HepG2 (cell line): Measurements from ENCODE around the gene DLG5. TPM values are rescaled to one million over a fixed set of nuclear protein-coding genes. Genes with fewer than 3 reads are reported as not detected.

Source experiments
- ATAC-seq: fragments of 200-7000 bp; cut with Tn5 transposase; 3 replicates; pipeline ENCODE4 v1.9.1; 2020; ENCODE audit warnings: mild to moderate bottlenecking, moderate library complexity
- BruUV-seq: library from RNA; stranded (reverse); fragments of 400-500 nt; replicated peaks from 2 replicates; lab custom pipeline; 2021; lab: Mats Ljungman, UMichigan
- CTCF ChIA-PET: fragments of 300-600 bp; formaldehyde crosslinking; extraction: SDS; loops from one replicate; lab custom pipeline; 2021; ENCODE audit warnings: low total read pairs, inconsistent platforms, low intra/inter-chr PET ratio; lab: Yijun Ruan, JAX
- POLR2A ChIA-PET: fragments of 350-600 bp; sonication (Branson Sonifier 250); formaldehyde crosslinking; loops from one replicate; lab custom pipeline; 2020; ENCODE audit warnings: antibody characterized with exemption, inconsistent platforms; lab: Yijun Ruan, JAX
- DNase-seq: peaks from one replicate; pipeline ENCODE4 v3.0.0-alpha.2; 2015; ENCODE audit warnings: low spot score
- FAIRE-seq: peaks from 3 replicates; lab custom pipeline; 2011; peaks lifted over from hg19 to GRCh38; lab: Jason Lieb, UNC
- H2AFZ ChIP-seq: one replicate; pipeline ENCODE4 v1.6.1; 2011; ENCODE audit warnings: low read length, inconsistent platforms
- H3K27ac ChIP-seq: fragments of 300-600 bp; 3 replicates; pipeline ENCODE4 v1.8.0; 2011; ENCODE audit warnings: mixed run types, mild to moderate bottlenecking, mixed read lengths, low read length, inconsistent platforms; ENCODE audit not compliant: insufficient read depth; ENCODE audit errors: extremely low read length
- H3K27me3 ChIP-seq, 2 experiments: fragments of 200-600 bp in 1 of 2; 2 replicates in 1 of 2; 3 replicates in 1 of 2; pipeline versions ENCODE4 v1.6.0 to v1.8.0; 2011; ENCODE audit warnings: low read length in 2 of 2, mild to moderate bottlenecking in 2 of 2, moderate library complexity in 2 of 2, inconsistent platforms in 1 of 2; ENCODE audit not compliant: insufficient read depth in 2 of 2, control insufficient read depth in 1 of 2
- H3K36me3 ChIP-seq, 2 experiments: fragments of 200-600 bp in 1 of 2; replicated peaks in 1 of 2; 2 replicates in 1 of 2; 3 replicates in 1 of 2; pipeline versions ENCODE4 v1.5.1 to v1.8.0; 2011; ENCODE audit warnings: low read length in 2 of 2, inconsistent platforms in 1 of 2; ENCODE audit not compliant: insufficient read depth in 2 of 2, control insufficient read depth in 1 of 2
- H3K4me1 ChIP-seq: 2 replicates; pipeline ENCODE4 v1.5.1; 2012; ENCODE audit warnings: low read length, inconsistent platforms; ENCODE audit not compliant: insufficient read depth
- H3K4me2 ChIP-seq: 2 replicates; pipeline ENCODE4 v1.6.0; 2011; ENCODE audit warnings: low read depth, low read length, inconsistent platforms
- H3K4me3 ChIP-seq, 3 experiments: fragments of 200-600 bp in 1 of 3; sonication (generic), shearing (Covaris generic) in 1 of 3; replicated peaks in 1 of 3; 2 replicates each; pipeline ENCODE4 v1.5.1; 2011 to 2016; ENCODE audit warnings: low read length in 3 of 3, inconsistent platforms in 2 of 3, low read depth in 2 of 3, mild to moderate bottlenecking in 2 of 3, control low read depth in 1 of 3, mixed read lengths in 1 of 3; ENCODE audit not compliant: insufficient read depth in 1 of 3
- H3K79me2 ChIP-seq: one replicate; pipeline ENCODE4 v1.6.1; 2011; ENCODE audit warnings: low read length, inconsistent platforms; ENCODE audit not compliant: insufficient read depth
- H3K9ac ChIP-seq: 2 replicates; pipeline ENCODE4 v1.6.0; 2011; ENCODE audit warnings: mild to moderate bottlenecking, low read depth, low read length, inconsistent platforms; ENCODE audit not compliant: insufficient read depth
- H3K9me3 ChIP-seq: 2 replicates; pipeline ENCODE4 v1.5.1; 2012; ENCODE audit warnings: mild to moderate bottlenecking, low read length
- H4K20me1 ChIP-seq: 2 replicates; pipeline ENCODE4 v1.6.0; 2011; ENCODE audit warnings: inconsistent platforms, mild to moderate bottlenecking, low read length, moderate library complexity; ENCODE audit not compliant: insufficient read depth
- BRF2 ChIP-seq: sonication (generic); formaldehyde crosslinking; IDR thresholded peaks from 2 replicates; pipeline ENCODE4 v1.8.1; 2022; ENCODE audit warnings: mild to moderate bottlenecking, missing genetic modification reagents
- HNRNPH1 ChIP-seq: fragments of 200-400 bp; formaldehyde crosslinking; optimal IDR thresholded peaks from 2 replicates; pipeline ENCODE3; 2017; ENCODE audit warnings: mild to moderate bottlenecking, low read depth, low read length
- NBN ChIP-seq: fragments of 450-650 bp; conservative IDR thresholded peaks from 2 replicates; pipeline ENCODE4 v1.6.1; 2017
- SATB2 ChIP-seq: sonication (generic); formaldehyde crosslinking; IDR thresholded peaks from 2 replicates; pipeline ENCODE4 v1.5.0; 2020; ENCODE audit warnings: missing genetic modification reagents
- SMYD3 ChIP-seq: sonication (generic); formaldehyde crosslinking; IDR thresholded peaks from 2 replicates; pipeline ENCODE4 v1.8.1; 2023; ENCODE audit warnings: mild to moderate bottlenecking, missing genetic modification reagents
- ZFP90 ChIP-seq: sonication (generic); formaldehyde crosslinking; IDR thresholded peaks from 2 replicates; pipeline ENCODE4 v1.8.0; 2022; ENCODE audit warnings: missing genetic modification reagents, mild to moderate bottlenecking, inconsistent platforms, borderline replicate concordance
- ZNF335 ChIP-seq: sonication (generic); formaldehyde crosslinking; IDR thresholded peaks from 2 replicates; pipeline ENCODE4 v1.4.0; 2020; ENCODE audit warnings: missing genetic modification reagents
- ZNF382 ChIP-seq: sonication (generic); formaldehyde crosslinking; IDR thresholded peaks from 2 replicates; pipeline ENCODE4 v1.5.0; 2020; ENCODE audit warnings: missing genetic modification reagents, mild to moderate bottlenecking, borderline replicate concordance
- ZNF777 ChIP-seq: sonication (generic); formaldehyde crosslinking; IDR thresholded peaks from 2 replicates; pipeline ENCODE4 v1.4.0; 2020; ENCODE audit warnings: missing genetic modification reagents
- WGBS: methylation state at CpG from one replicate; pipeline ENCODE4 v1.1.6; 2017; ENCODE audit warnings: low lambda C conversion rate; 5-methylcytosine and 5-hydroxymethylcytosine counted together
- in situ Hi-C: cut with HindIII; loops from 2 replicates; pipeline ENCODE4 v1.10.0; 2017; ENCODE audit warnings: low pct_unique_long_range_greater_than_20kb; ENCODE audit not compliant: extremely low pct_ligation_motif_present
- intact Hi-C: fragments of 100-400 bp; cut with micrococcal nuclease; formaldehyde crosslinking; loops from one replicate; pipeline ENCODE4 v1.10.0; 2022; ENCODE audit not compliant: unreplicated experiment
- polyA plus RNA-seq, 8 experiments: library from polyadenylated mRNA; depleted of rRNA in 3 of 8; stranded (reverse) in 7 of 8; unstranded in 1 of 8; fragments of >200 nt; fragmentation: Illumina TruSeq in 4 of 8; extraction: Trizol in 4 of 8; gene quantifications; 2 replicates each; pipeline versions ENCODE4 v1.2.1 to v1.2.3, GENCODE V29; 2011 to 2016; ENCODE audit warnings: low read depth in 4 of 8, missing spikeins in 1 of 8, mixed read lengths in 1 of 8; ENCODE audit not compliant: insufficient read depth in 1 of 8
- total RNA-seq, 5 experiments: library from RNA; depleted of rRNA; stranded (reverse); fragments of >200 nt; fragmentation: Illumina TruSeq; extraction: Trizol; gene quantifications; 2 replicates each; pipeline ENCODE4 v1.2.3, GENCODE V29; 2016; ENCODE audit warnings: low read depth in 1 of 5
- TF ChIP-seq, protein P1 (sequence below): sonication (generic); formaldehyde crosslinking; IDR thresholded peaks from 2 replicates; pipeline ENCODE4 v1.5.0; 2020; ENCODE audit warnings: missing genetic modification reagents
- TF ChIP-seq, protein P2 (sequence below): fragments of 450-650 bp; IDR thresholded peaks from 2 replicates; pipeline ENCODE4 v1.6.1; 2016
- TF ChIP-seq, protein P3 (sequence below): sonication (generic); formaldehyde crosslinking; IDR thresholded peaks from 2 replicates; pipeline ENCODE4 v1.4.0; 2020; ENCODE audit warnings: low read depth, missing genetic modification reagents
- TF ChIP-seq, protein P4 (sequence below): sonication (generic); formaldehyde crosslinking; IDR thresholded peaks from 2 replicates; pipeline ENCODE4 v1.8.0; 2022; ENCODE audit warnings: missing genetic modification reagents, mild to moderate bottlenecking, moderate library complexity, borderline replicate concordance

Gene DLG5
- total and polyA plus RNA-seq, 2 of the 13 experiments (the other 11 are each of a cell fraction or from before 2014, with no cell fraction given), result 15.5 to 18.2 TPM

DNA sequence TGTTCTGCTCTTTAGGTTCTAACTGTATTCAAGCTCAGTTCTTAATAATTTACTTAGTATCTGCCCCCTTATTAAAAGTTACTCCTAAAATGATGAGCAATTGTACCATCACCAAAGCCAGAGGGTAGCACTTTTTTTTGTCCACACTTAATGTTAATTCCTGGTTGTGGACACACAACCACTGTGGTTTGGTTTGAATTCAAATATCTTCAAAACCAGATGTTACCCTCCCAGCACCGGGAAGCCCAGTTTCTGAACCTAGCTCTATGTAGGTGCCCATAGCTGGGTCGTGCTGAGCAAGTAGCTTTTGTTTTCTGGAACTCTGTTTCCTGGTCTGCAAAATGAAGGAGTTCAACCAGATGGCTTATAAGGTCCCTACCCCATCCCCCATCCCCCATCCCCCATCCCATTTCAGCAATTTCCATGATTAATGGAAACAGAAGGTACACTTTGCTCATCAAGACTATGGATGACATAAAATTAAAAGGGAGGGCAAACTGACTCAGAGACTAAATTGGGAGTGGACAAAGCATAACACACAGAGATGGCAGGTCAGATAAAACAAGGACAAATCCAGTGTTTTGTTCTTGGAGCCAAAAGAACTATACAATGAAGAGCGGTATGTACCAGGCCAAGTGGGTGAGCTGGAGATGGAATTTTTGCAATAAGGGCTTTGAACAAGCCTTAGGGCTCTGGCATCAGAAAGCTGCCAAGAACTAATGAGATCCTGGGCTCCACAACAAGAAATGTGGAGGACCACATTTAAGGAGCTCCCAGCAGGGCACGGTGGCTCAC is 56.7 kb downstream of the DLG5 start:
- ATAC-seq (no peak), FAIRE-seq (no peak), DNase-seq (no peak)
- TF ChIP-seq, protein P1, sequence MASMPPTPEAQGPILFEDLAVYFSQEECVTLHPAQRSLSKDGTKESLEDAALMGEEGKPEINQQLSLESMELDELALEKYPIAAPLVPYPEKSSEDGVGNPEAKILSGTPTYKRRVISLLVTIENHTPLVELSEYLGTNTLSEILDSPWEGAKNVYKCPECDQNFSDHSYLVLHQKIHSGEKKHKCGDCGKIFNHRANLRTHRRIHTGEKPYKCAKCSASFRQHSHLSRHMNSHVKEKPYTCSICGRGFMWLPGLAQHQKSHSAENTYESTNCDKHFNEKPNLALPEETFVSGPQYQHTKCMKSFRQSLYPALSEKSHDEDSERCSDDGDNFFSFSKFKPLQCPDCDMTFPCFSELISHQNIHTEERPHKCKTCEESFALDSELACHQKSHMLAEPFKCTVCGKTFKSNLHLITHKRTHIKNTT (CRISPR knock-in tag), result no peak
- TF ChIP-seq ZNF335 (CRISPR knock-in tag) (no peak), HNRNPH1 (no peak), NBN (no peak), BRF2 (CRISPR knock-in tag) (no peak), ZFP90 (CRISPR knock-in tag) (no peak), ZNF777 (CRISPR knock-in tag) (no peak), SATB2 (CRISPR knock-in tag) (no peak), ZNF382 (CRISPR knock-in tag) (no peak), SMYD3 (CRISPR knock-in tag) (no peak)
- TF ChIP-seq, protein P2, sequence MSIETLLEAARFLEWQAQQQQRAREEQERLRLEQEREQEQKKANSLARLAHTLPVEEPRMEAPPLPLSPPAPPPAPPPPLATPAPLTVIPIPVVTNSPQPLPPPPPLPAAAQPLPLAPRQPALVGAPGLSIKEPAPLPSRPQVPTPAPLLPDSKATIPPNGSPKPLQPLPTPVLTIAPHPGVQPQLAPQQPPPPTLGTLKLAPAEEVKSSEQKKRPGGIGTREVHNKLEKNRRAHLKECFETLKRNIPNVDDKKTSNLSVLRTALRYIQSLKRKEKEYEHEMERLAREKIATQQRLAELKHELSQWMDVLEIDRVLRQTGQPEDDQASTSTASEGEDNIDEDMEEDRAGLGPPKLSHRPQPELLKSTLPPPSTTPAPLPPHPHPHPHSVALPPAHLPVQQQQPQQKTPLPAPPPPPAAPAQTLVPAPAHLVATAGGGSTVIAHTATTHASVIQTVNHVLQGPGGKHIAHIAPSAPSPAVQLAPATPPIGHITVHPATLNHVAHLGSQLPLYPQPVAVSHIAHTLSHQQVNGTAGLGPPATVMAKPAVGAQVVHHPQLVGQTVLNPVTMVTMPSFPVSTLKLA, result no peak
- TF ChIP-seq, protein P3, sequence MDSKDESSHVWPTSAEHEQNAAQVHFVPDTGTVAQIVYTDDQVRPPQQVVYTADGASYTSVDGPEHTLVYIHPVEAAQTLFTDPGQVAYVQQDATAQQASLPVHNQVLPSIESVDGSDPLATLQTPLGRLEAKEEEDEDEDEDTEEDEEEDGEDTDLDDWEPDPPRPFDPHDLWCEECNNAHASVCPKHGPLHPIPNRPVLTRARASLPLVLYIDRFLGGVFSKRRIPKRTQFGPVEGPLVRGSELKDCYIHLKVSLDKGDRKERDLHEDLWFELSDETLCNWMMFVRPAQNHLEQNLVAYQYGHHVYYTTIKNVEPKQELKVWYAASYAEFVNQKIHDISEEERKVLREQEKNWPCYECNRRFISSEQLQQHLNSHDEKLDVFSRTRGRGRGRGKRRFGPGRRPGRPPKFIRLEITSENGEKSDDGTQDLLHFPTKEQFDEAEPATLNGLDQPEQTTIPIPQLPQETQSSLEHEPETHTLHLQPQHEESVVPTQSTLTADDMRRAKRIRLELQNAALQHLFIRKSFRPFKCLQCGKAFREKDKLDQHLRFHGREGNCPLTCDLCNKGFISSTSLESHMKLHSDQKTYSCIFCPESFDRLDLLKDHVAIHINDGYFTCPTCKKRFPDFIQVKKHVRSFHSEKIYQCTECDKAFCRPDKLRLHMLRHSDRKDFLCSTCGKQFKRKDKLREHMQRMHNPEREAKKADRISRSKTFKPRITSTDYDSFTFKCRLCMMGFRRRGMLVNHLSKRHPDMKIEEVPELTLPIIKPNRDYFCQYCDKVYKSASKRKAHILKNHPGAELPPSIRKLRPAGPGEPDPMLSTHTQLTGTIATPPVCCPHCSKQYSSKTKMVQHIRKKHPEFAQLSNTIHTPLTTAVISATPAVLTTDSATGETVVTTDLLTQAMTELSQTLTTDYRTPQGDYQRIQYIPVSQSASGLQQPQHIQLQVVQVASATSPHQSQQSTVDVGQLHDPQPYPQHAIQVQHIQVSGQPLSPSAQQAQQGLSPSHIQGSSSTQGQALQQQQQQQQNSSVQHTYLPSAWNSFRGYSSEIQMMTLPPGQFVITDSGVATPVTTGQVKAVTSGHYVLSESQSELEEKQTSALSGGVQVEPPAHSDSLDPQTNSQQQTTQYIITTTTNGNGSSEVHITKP (CRISPR knock-in tag), result no peak
- TF ChIP-seq, protein P4, sequence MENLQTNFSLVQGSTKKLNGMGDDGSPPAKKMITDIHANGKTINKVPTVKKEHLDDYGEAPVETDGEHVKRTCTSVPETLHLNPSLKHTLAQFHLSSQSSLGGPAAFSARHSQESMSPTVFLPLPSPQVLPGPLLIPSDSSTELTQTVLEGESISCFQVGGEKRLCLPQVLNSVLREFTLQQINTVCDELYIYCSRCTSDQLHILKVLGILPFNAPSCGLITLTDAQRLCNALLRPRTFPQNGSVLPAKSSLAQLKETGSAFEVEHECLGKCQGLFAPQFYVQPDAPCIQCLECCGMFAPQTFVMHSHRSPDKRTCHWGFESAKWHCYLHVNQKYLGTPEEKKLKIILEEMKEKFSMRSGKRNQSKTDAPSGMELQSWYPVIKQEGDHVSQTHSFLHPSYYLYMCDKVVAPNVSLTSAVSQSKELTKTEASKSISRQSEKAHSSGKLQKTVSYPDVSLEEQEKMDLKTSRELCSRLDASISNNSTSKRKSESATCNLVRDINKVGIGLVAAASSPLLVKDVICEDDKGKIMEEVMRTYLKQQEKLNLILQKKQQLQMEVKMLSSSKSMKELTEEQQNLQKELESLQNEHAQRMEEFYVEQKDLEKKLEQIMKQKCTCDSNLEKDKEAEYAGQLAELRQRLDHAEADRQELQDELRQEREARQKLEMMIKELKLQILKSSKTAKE (CRISPR knock-in tag), result no peak
- Histone ChIP-seq H2AFZ (no peak overlapping the region), H3K9ac (no peak overlapping the region), H3K36me3 (peaks cover 13 to 32% of the 10 kb centered on the region in 2 experiments; a peak in 4 of 5 replicates), H3K4me3 (no peak overlapping the region), H3K4me2 (no peak overlapping the region), H3K9me3 (no peaks in the 10 kb centered on the region), H3K79me2 (peaks cover 2% of the 10 kb centered on the region), H3K27me3 (no peaks in the 10 kb centered on the region), H3K4me1 (peaks cover 46% of the 10 kb centered on the region), H3K27ac (no peak overlapping the region), H4K20me1 (no peaks in the 10 kb centered on the region)
- CTCF ChIA-PET, result no interaction called here
- POLR2A ChIA-PET, result no interaction called here
- intact Hi-C loops (no loop called here), in situ Hi-C loops (no loop called here)
- BruUV-seq, result no TSS peak
- WGBS, result 100% methylated on average over 4 of the region's 4 CpGs
